ENCODE results near the gene AKT3.

The AKT3 gene

GRCh38 chr1:243705585-243705984 is 144.5 kb downstream of the AKT3 start:
- no peak for TF ChIP-seq ZFX (IDR thresholded peaks at IDR 0.05)
- TF ChIP-seq CTCF (conservative IDR thresholded peaks at IDR 0.05) = no peak

GRCh38 chr1:243701872-243702271 is 148.2 kb downstream of the AKT3 start:
- no peak overlapping the region for H3K27ac ChIP-seq
- TF ChIP-seq ZFX (IDR thresholded peaks at IDR 0.05) (no peak), CTCF (conservative IDR thresholded peaks at IDR 0.05) (no peak)

More at GRCh38 chr1:243705585-243705984, 144.5 kb downstream of the AKT3 start:
- no peak overlapping the region for H3K27ac ChIP-seq

- TF ChIP-seq CTCF (conservative IDR thresholded peaks at IDR 0.05) (no peak), ZFX (IDR thresholded peaks at IDR 0.05) (no peak)
- no peak overlapping the region for H3K27ac ChIP-seq
Observed at GRCh38 chr1:243693800-243694199, 156.2 kb downstream of the AKT3 start.

GRCh38 chr1:243686159-243686558 is 163.9 kb downstream of the AKT3 start:
- H3K27ac ChIP-seq = no peak overlapping the region
- TF ChIP-seq ZFX (IDR thresholded peaks at IDR 0.05) (no peak), CTCF (conservative IDR thresholded peaks at IDR 0.05) (no peak)

GRCh38 chr1:243680860-243681259 is 169.2 kb downstream of the AKT3 start:
- TF ChIP-seq CTCF (conservative IDR thresholded peaks at IDR 0.05) (no peak), ZFX (IDR thresholded peaks at IDR 0.05) (no peak)
- H3K27ac ChIP-seq = no peak overlapping the region

- TF ChIP-seq CTCF (conservative IDR thresholded peaks at IDR 0.05) (no peak), ZFX (IDR thresholded peaks at IDR 0.05) (no peak)
- no peak overlapping the region for H3K27ac ChIP-seq
Observed at GRCh38 chr1:243672539-243673074, 177.4 kb downstream of the AKT3 start.

GRCh38 chr1:243667591-243667990 is 182.5 kb downstream of the AKT3 start:
- TF ChIP-seq CTCF (conservative IDR thresholded peaks at IDR 0.05) (no peak), ZFX (IDR thresholded peaks at IDR 0.05) (no peak)
- no peak overlapping the region for H3K27ac ChIP-seq

Measured in C4-2B (cell line).